ENCODE results near the gene ZNF736. TPM values are rescaled to one million over a fixed set of nuclear protein-coding genes. Genes with fewer than 3 reads are reported as not detected.

The ZNF736 gene
- total and polyA plus RNA-seq, 2 experiments from 2014 or later: 2.6 to 14.2 TPM

- TF ChIP-seq EZH2 (IDR thresholded peaks at IDR 0.05; ENCODE audit: low read depth, unreplicated experiment): no peak
- TF ChIP-seq POLR2AphosphoS5 (IDR thresholded peaks at IDR 0.05; ENCODE audit: low read depth): no peak
- TF ChIP-seq ZNF114 (CRISPR knock-in tag; IDR thresholded peaks at IDR 0.05): no peak
- TF ChIP-seq EZH2phosphoT487 (IDR thresholded peaks at IDR 0.05; ENCODE audit: unreplicated experiment): no peak
- no peak for TF ChIP-seq CTCF (conservative IDR thresholded peaks at IDR 0.05; ENCODE audit: low read depth in 2 of 2)
- no peak overlapping the region for H2AFZ ChIP-seq
- no peaks in the 10 kb centered on the region for H3K36me3 ChIP-seq (ENCODE audit: insufficient read depth)
- no peaks in the 10 kb centered on the region for H4K20me1 ChIP-seq (replicated peaks; ENCODE audit: insufficient read depth)
- H3K27me3 ChIP-seq (ENCODE audit: insufficient read depth): no peaks in the 10 kb centered on the region
- no peaks in the 10 kb centered on the region for H3K4me1 ChIP-seq (ENCODE audit: insufficient read depth)
- no peak overlapping the region for H3K4me3 ChIP-seq
- no peaks in the 10 kb centered on the region for H3F3A ChIP-seq (replicated peaks; ENCODE audit: low read depth)
- Mint-ChIP-seq H3K27ac (no peak overlapping the region), H3K4me3 (no peak overlapping the region), H3K36me3 (ENCODE audit: low read depth) (peaks cover 33% of the 10 kb centered on the region), H3K4me1 (no peaks in the 10 kb centered on the region), H3K9me3 (peaks cover 99% of the 10 kb centered on the region), H3K27me3 (ENCODE audit: insufficient read depth, low read depth, poor library complexity) (peaks cover 4% of the 10 kb centered on the region)
- ATAC-seq (no peak), DNase-seq (ENCODE audit: low spot score) (no peak)
- no peak overlapping the region for H3K27ac ChIP-seq (ENCODE audit: low read depth)
- no peak overlapping the region for H3K4me2 ChIP-seq
- no peaks in the 10 kb centered on the region for H3K9me2 ChIP-seq (ENCODE audit: insufficient read depth)
- H3K79me2 ChIP-seq (replicated peaks; ENCODE audit: insufficient read depth): no peaks in the 10 kb centered on the region
Observed at GRCh38 chr7:64373017-64373416, 59.3 kb downstream of the ZNF736 start.

- no peak overlapping the region for H3K4me3 Mint-ChIP-seq
- H4K20me1 ChIP-seq (replicated peaks; ENCODE audit: insufficient read depth): no peaks in the 10 kb centered on the region
- no peak for TF ChIP-seq EZH2phosphoT487 (IDR thresholded peaks at IDR 0.05; ENCODE audit: unreplicated experiment)
- TF ChIP-seq STAT1 (IDR thresholded peaks at IDR 0.05; ENCODE audit: unreplicated experiment): no peak
- no peak for TF ChIP-seq REST (IDR thresholded peaks at IDR 0.05; ENCODE audit: unreplicated experiment)
- TF ChIP-seq ZNF331 (CRISPR knock-in tag; IDR thresholded peaks at IDR 0.05; ENCODE audit: low read depth): no peak
- no peak for TF ChIP-seq JUNB (IDR thresholded peaks at IDR 0.05; ENCODE audit: unreplicated experiment)
- TF ChIP-seq EZH2 (IDR thresholded peaks at IDR 0.05; ENCODE audit: low read depth, unreplicated experiment): no peak
- TF ChIP-seq ZNF114 (CRISPR knock-in tag; IDR thresholded peaks at IDR 0.05): no peak
- no peak for TF ChIP-seq POLR2AphosphoS5 (IDR thresholded peaks at IDR 0.05; ENCODE audit: low read depth)
- TF ChIP-seq CTCF (conservative IDR thresholded peaks at IDR 0.05; ENCODE audit: low read depth in 2 of 2): no peak
- no peak for TF ChIP-seq ETS1 (IDR thresholded peaks at IDR 0.05)
- TF ChIP-seq NANOG (IDR thresholded peaks at IDR 0.05; ENCODE audit: borderline replicate concordance): no peak
Observed at GRCh38 chr7:64400401-64400800, 86.6 kb downstream of the ZNF736 start.

More at GRCh38 chr7:64400401-64400800, 86.6 kb downstream of the ZNF736 start:
- H3K4me2 ChIP-seq: no peak overlapping the region
- peaks cover 91% of the 10 kb centered on the region for H3K9me3 Mint-ChIP-seq
- H3K27ac ChIP-seq (ENCODE audit: low read depth): no peak overlapping the region
- H3K4me1 Mint-ChIP-seq: no peaks in the 10 kb centered on the region
- H3K4me3 ChIP-seq: no peak overlapping the region
- no peaks in the 10 kb centered on the region for H3K27me3 Mint-ChIP-seq (ENCODE audit: insufficient read depth, low read depth, poor library complexity)
- ATAC-seq (no peak), DNase-seq (ENCODE audit: low spot score) (no peak)
- no peak overlapping the region for H3K27ac Mint-ChIP-seq
- no peaks in the 10 kb centered on the region for H3K27me3 ChIP-seq (ENCODE audit: insufficient read depth)
- H3K36me3 Mint-ChIP-seq (ENCODE audit: low read depth): peaks cover 16% of the 10 kb centered on the region; the same call in 2 of the 3 replicates
- H3K79me2 ChIP-seq (replicated peaks; ENCODE audit: insufficient read depth): no peaks in the 10 kb centered on the region
- H3K4me1 ChIP-seq (ENCODE audit: insufficient read depth): no peaks in the 10 kb centered on the region
- peaks cover 3% of the 10 kb centered on the region for H3K36me3 ChIP-seq (ENCODE audit: insufficient read depth)
- no peak overlapping the region for H2AFZ ChIP-seq
- H3F3A ChIP-seq (replicated peaks; ENCODE audit: low read depth): no peaks in the 10 kb centered on the region
- H3K9me2 ChIP-seq (ENCODE audit: insufficient read depth): 0 out of 2 replicates have a peak, but pooled peaks cover 3% of the 10 kb centered on the region

Measured in GM23338 (cell line).